Transverse colon (tissue), 4 donors: ENCODE measurements around the gene COA6.

ENCODE experiments used
- CTCF ChIP-seq, 5 experiments: fragments of 200-600 bp in 3 of 5; fragments of 450-650 bp in 2 of 5; sonication (generic) in 3 of 5; IDR thresholded peaks; 1 replicate in 2 of 5; 2 replicates in 3 of 5; pipeline ENCODE4 v1.5.1; 2016 to 2017; ENCODE audit warnings: antibody characterized with exemption in 5 of 5, inconsistent platforms in 3 of 5, mild to moderate bottlenecking in 2 of 5, moderate library complexity in 1 of 5
- EP300 ChIP-seq: sonication (generic); formaldehyde crosslinking; IDR thresholded peaks from one replicate; pipeline ENCODE4 v1.6.1; 2017; ENCODE audit warnings: antibody characterized with exemption, low read depth
- POLR2A ChIP-seq: fragments of 450-650 bp; IDR thresholded peaks from one replicate; pipeline ENCODE4 v1.6.1; 2016; ENCODE audit warnings: antibody characterized with exemption, mild to moderate bottlenecking, moderate library complexity
- POLR2AphosphoS5 ChIP-seq, 3 donors: sonication (generic); formaldehyde crosslinking; IDR thresholded peaks; one replicate each; pipeline ENCODE4 v1.6.1; 2016; ENCODE audit warnings: antibody characterized with exemption in 3 of 3

- TF ChIP-seq CTCF (IDR thresholded peaks at IDR 0.05) (no peak), POLR2A (no peak), EP300 (no peak), POLR2AphosphoS5 (IDR thresholded peaks at IDR 0.05) (no peak)
Observed at GRCh38 chr1:234430691-234431090, 57.4 kb downstream of the COA6 start.
